ENCODE data around the gene TDRKH. TPM values are rescaled to one million over a fixed set of nuclear protein-coding genes. Genes with fewer than 3 reads are reported as not detected.

Gene TDRKH
- total and polyA plus RNA-seq, 2 of the 13 experiments (the other 11 are each of a cell fraction or from before 2014, with no cell fraction given): 3.9 to 5.4 TPM

GRCh38 chr1:151799179-151800022, 9.1 kb upstream of the TDRKH start:
- no peaks in the 10 kb centered on the region for H4K20me1 ChIP-seq (ENCODE audit: insufficient read depth, low read length)
- H3K4me2 ChIP-seq (ENCODE audit: low read depth, low read length): no peak overlapping the region
- 57% methylated on average over 9 of the region's 9 CpGs for WGBS (ENCODE audit: low lambda C conversion rate)
- H3K9me3 ChIP-seq (ENCODE audit: low read length): no peaks in the 10 kb centered on the region
- POLR2A ChIA-PET: no interaction called here
- DNase-seq (ENCODE audit: low spot score) (no peak), FAIRE-seq (no peak), ATAC-seq (no peak)
- in situ Hi-C loops (cut with HindIII; ENCODE audit: extremely low pct_ligation_motif_present, low pct_unique_long_range_greater_than_20kb): no loop called here
- no peak overlapping the region for H3K27ac ChIP-seq (ENCODE audit: extremely low read length, insufficient read depth, low read length)
- H3K9ac ChIP-seq (ENCODE audit: insufficient read depth, low read depth, low read length): no peak overlapping the region
- H3K36me3 ChIP-seq (replicated peaks in 1 of 2; ENCODE audit: control insufficient read depth in 1 of 2, insufficient read depth in 2 of 2, low read length in 2 of 2): no peaks in the 10 kb centered on the region
- H3K79me2 ChIP-seq (ENCODE audit: insufficient read depth, low read length): no peaks in the 10 kb centered on the region
- no peak overlapping the region for H3K4me3 ChIP-seq (replicated peaks in 1 of 3; ENCODE audit: insufficient read depth in 1 of 3, low read depth in 2 of 3, low read length in 3 of 3)
- intact Hi-C loops (cut with micrococcal nuclease; ENCODE audit: unreplicated experiment): no loop called here
- CTCF ChIA-PET (ENCODE audit: low intra/inter-chr PET ratio, low total read pairs): no interaction called here
- peaks cover 0 to 3% of the 10 kb centered on the region in 2 experiments; a peak in 2 of 5 replicates for H3K27me3 ChIP-seq (ENCODE audit: control insufficient read depth in 1 of 2, insufficient read depth in 2 of 2, low read length in 2 of 2)
- BruUV-seq (replicated peaks): no TSS peak
- no peak overlapping the region for H2AFZ ChIP-seq (ENCODE audit: low read length)
- no peaks in the 10 kb centered on the region for H3K4me1 ChIP-seq (ENCODE audit: insufficient read depth, low read length)
- TF ChIP-seq U2AF1 (optimal IDR thresholded peaks at IDR 0.05; ENCODE audit: low read depth, low read length): no peak
- no peak for TF ChIP-seq ZBTB1 (CRISPR knock-in tag; IDR thresholded peaks at IDR 0.05; ENCODE audit: borderline replicate concordance)
- no peak for TF ChIP-seq ZMAT5 (CRISPR knock-in tag; IDR thresholded peaks at IDR 0.05; ENCODE audit: borderline replicate concordance, low read depth)
- no peak for TF ChIP-seq SOX13 (IDR thresholded peaks at IDR 0.05)
- no peak for TF ChIP-seq SOX13 (CRISPR knock-in tag; conservative IDR thresholded peaks at IDR 0.05 in 1 of 2, IDR thresholded peaks at IDR 0.05 in 1 of 2)
- no peak for TF ChIP-seq STAT6 (CRISPR knock-in tag; IDR thresholded peaks at IDR 0.05; ENCODE audit: borderline replicate concordance)
- no peak for TF ChIP-seq ZNF234 (CRISPR knock-in tag; conservative IDR thresholded peaks at IDR 0.05)
- no peak for TF ChIP-seq ZNF552 (CRISPR knock-in tag; IDR thresholded peaks at IDR 0.05; ENCODE audit: borderline replicate concordance)
- no peak for TF ChIP-seq ATF6 (CRISPR knock-in tag; conservative IDR thresholded peaks at IDR 0.05)
- no peak for TF ChIP-seq RAD51 (IDR thresholded peaks at IDR 0.05; ENCODE audit: borderline replicate concordance)
- no peak for TF ChIP-seq SNRNP70 (IDR thresholded peaks at IDR 0.05; ENCODE audit: low read depth, low read length)
- no peak for TF ChIP-seq NR2F1 (CRISPR knock-in tag; IDR thresholded peaks at IDR 0.05)
- TF ChIP-seq NFKB2 (CRISPR knock-in tag; IDR thresholded peaks at IDR 0.05; ENCODE audit: borderline replicate concordance): no peak
- no peak for TF ChIP-seq POLR2G (IDR thresholded peaks at IDR 0.05; ENCODE audit: low read depth, low read length)
- TF ChIP-seq IRF1 (CRISPR knock-in tag; IDR thresholded peaks at IDR 0.05; ENCODE audit: low read depth): no peak
- TF ChIP-seq ZNF891 (CRISPR knock-in tag; IDR thresholded peaks at IDR 0.05): no peak
